HG02610 (cell line): ENCODE results near the gene PITPNM2.

Source experiments
- ATAC-seq: cut with Tn5 transposase; IDR thresholded peaks from one replicate; pipeline ENCODE4 v1.9.1; 2021; ENCODE audit warnings: mild to moderate bottlenecking, moderate library complexity; ENCODE audit not compliant: unreplicated experiment

Gene PITPNM2

GRCh38 chr12:123150744-123151456, at the start of gene PITPNM2:
Gene PITPNM2, minus strand, starts transcription at chr12:123151090. Its CDS starts 116,500 bp downstream, at chr12:123034590.
- peak; percentile 63 for ATAC-seq

GRCh38 chr12:123200414-123200813, 49.5 kb upstream of the PITPNM2 start:
- no peak for ATAC-seq

GRCh38 chr12:123199936-123200335, 49.0 kb upstream of the PITPNM2 start:
- ATAC-seq: no peak

GRCh38 chr12:123187637-123188036, 36.7 kb upstream of the PITPNM2 start:
- no peak for ATAC-seq

- ATAC-seq: no peak
These were observed 29.3 kb upstream of the PITPNM2 start for GRCh38 chr12:123180171-123180570.

GRCh38 chr12:123171967-123172366, 21.1 kb upstream of the PITPNM2 start:
- ATAC-seq: no peak

GRCh38 chr12:123167329-123167728, 16.4 kb upstream of the PITPNM2 start:
- no peak for ATAC-seq

- no peak for ATAC-seq
These were observed 14.6 kb upstream of the PITPNM2 start for GRCh38 chr12:123165537-123165936.

GRCh38 chr12:123164710-123165261, 13.9 kb upstream of the PITPNM2 start:
- no peak for ATAC-seq

- ATAC-seq: no peak
These were observed 13.3 kb upstream of the PITPNM2 start for GRCh38 chr12:123164222-123164621.

- no peak for ATAC-seq
These were observed 12.3 kb upstream of the PITPNM2 start for GRCh38 chr12:123163227-123163626.

- ATAC-seq: no peak
These were observed 10.1 kb upstream of the PITPNM2 start for GRCh38 chr12:123160801-123161487.

- ATAC-seq: no peak
These were observed 3.0 kb upstream of the PITPNM2 start for GRCh38 chr12:123153906-123154305.

- no peak for ATAC-seq
These were observed 1.9 kb upstream of the PITPNM2 start for GRCh38 chr12:123152833-123153232.

- peak; percentile 6 for ATAC-seq
These were observed 866 bp upstream of the PITPNM2 start for GRCh38 chr12:123151457-123152454.

- ATAC-seq: peak; percentile 26
These were observed 581 bp downstream of the PITPNM2 start for GRCh38 chr12:123150275-123150743.

- ATAC-seq: no peak
These were observed 1.2 kb downstream of the PITPNM2 start for GRCh38 chr12:123149501-123150274.

- no peak for ATAC-seq
These were observed 1.8 kb downstream of the PITPNM2 start for GRCh38 chr12:123149088-123149487.

- no peak for ATAC-seq
These were observed 2.2 kb downstream of the PITPNM2 start for GRCh38 chr12:123148655-123149054.

- ATAC-seq: no peak
These were observed 2.7 kb downstream of the PITPNM2 start for GRCh38 chr12:123148223-123148622.
